ENCODE results near the gene SLC35E4.
A peak's percentile ranks its signal among the peaks of the same experiment; 100 is the strongest.
"Not testable (repeated sequence)": the region's sequence is repeated elsewhere in the genome, so short reads cannot be mapped to it uniquely, and the experiment has no call there.

Gene SLC35E4, protein sequence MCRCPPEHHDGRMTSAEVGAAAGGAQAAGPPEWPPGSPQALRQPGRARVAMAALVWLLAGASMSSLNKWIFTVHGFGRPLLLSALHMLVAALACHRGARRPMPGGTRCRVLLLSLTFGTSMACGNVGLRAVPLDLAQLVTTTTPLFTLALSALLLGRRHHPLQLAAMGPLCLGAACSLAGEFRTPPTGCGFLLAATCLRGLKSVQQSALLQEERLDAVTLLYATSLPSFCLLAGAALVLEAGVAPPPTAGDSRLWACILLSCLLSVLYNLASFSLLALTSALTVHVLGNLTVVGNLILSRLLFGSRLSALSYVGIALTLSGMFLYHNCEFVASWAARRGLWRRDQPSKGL

DNA sequence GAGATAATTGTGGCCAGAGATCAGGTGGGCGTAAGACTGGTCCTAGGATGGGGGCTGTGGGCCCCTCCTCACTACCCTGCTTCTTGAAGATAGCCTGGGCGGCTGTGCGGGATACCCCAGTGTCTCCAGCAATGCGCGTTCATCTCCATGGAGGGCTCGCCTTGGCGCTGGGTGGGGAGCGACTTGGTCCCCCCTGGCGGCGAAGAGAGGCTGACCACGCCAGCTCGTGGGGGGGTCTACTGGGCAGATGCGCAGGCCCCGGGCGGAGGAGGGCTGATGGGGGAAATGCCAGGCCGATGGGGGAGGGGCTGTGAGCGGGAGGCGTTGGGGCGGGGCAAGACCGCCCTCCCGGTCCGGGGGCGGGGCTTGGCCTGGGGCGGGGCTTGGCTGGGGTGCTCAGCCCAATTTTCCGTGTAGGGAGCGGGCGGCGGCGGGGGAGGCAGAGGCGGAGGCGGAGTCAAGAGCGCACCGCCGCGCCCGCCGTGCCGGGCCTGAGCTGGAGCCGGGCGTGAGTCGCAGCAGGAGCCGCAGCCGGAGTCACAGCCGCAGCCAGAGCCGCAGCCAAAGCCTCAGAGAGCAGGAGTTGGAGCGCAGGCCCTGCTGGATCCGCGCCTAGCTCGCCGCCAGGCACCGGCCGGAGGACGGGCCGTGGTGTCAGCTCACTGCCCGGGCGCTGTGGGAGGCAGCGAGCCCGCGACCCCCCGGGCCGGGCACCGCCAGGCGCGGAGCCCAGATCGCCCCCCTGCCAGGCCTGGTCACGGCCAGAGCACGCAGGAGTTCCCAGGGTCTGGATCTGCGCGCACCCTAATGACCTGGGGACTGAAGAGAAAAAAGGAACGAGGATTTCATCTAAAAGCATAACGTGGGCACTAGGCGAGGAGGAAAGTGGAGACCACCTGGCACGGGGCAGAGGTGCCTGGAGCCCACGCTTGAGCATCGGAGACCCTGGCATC lies at the start of gene SLC35E4:
TSS of gene SLC35E4 (plus strand) at position 509 of the 953 bp plus-strand sequence. CDS start 670 bp downstream, outside the sequence.
- peak; percentile 98 for DNase-seq (ENCODE audit: low spot score)

- no peak for DNase-seq (ENCODE audit: low spot score)
Observed at GRCh38 chr22:30586414-30586813, 49.2 kb upstream of the SLC35E4 start.

DNA sequence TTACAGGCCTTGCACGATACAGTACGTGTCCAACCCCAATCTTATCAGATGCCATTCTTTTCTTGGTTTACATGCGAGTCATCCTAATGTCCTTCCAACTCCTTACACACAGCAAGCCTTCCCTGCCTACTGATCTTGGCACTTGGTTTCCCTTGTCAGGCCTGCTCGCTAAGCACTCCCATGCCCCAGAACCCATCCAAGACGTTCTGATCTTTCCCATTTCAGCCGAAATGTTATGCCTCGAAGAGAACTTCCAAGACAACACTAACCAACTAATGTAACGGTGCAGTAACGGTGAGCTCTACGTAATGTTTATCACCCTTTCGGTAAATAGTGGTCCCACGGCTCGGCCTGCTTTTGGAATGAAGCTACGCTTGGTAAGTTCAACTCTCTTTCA lies 44.4 kb upstream of the SLC35E4 start:
- no peak for DNase-seq (ENCODE audit: low spot score)

DNA sequence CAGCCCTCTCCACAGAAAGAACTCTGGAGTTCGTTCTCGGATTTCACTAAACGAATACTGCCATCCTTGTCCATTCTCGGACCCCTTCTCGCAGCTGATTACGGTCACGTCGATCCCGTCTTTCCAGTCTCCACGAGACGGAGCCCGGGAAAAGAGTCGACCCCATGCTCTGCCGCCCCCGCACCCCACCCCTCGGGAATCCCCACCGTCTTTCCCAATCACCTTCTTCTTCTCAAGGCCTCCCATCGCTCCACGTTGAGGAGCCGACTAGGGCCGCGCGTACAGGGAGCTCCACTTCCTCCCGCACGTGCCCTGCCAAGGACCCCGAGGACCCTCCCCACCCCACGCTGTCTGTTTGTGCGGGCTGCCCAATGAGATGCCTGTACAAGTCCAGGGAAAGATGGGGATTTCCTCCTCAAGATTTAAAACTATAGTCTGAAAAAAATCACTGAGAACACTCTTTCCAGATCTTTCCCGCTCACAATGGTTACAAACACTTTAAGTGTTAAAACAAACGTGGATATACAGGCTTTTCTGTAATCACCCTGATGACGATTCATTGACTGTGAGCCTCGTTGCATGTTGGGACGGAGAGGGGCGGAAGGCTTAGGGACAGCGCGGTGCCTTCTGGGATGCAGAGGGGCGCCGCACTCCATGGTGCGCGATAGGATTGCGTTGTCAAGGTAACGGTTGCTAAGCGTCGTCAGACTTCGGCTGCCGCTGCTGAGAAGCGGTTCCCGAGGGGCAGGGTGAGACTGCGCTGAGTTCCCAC lies 43.8 kb upstream of the SLC35E4 start, which contains the start of gene PES1:
TSS of gene PES1 (minus strand) at position 323 of the 772 bp plus-strand sequence. CDS start at position 246, 77 bp downstream.
- DNase-seq (ENCODE audit: low spot score), result peak; percentile 97

GRCh38 chr22:30592360-30592713 lies 43.2 kb upstream of the SLC35E4 start:
- DNase-seq (ENCODE audit: low spot score), result not testable (repeated sequence)

- no peak for DNase-seq (ENCODE audit: low spot score)
Observed at GRCh38 chr22:30596199-30596598, 39.4 kb upstream of the SLC35E4 start.

GRCh38 chr22:30596886-30597285 lies 38.7 kb upstream of the SLC35E4 start:
- no peak for DNase-seq (ENCODE audit: low spot score)

DNA sequence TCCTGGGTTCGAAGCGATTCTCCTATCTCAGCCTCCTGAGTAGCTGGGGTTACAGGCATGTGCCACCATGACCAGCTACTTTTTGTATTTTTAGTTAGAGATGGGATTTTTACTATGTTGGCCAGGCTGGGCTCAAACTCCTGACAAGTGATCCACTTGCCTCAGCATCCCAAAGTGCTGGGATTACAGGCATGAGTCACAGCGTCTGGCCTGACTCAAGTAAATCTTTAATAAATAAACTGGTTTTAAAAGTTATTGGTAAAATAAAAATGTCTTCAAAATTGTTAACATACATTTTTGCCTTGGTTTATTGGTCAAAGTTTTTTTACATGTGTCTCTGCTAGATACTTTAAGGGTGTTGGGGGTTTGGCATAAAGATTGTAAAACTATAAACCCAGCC lies 36.6 kb upstream of the SLC35E4 start:
- no peak for DNase-seq (ENCODE audit: low spot score)

- DNase-seq (ENCODE audit: low spot score), result no peak
Observed at GRCh38 chr22:30600921-30601320, 34.7 kb upstream of the SLC35E4 start.

DNA sequence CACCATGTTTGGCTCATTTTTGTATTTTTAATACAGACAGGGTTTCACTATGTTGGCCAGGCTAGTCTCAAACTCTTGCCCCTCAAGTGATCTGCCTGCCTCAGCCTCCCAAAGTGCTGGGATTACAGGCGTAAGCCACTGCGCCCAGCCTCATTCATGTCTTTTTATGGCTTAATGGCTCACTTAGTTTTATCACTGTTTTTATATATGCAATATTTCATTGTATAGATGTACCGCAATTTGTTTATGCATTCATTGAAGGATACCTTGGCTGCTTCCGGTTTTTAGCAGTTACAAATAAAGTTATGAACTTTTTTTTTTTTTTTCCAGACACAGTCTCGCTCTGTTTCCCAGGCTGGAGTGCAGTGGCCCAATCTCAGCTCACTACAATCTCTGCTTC lies 34.1 kb upstream of the SLC35E4 start:
- no peak for DNase-seq (ENCODE audit: low spot score)

- no peak for DNase-seq (ENCODE audit: low spot score)
Observed at GRCh38 chr22:30602049-30602448, 33.5 kb upstream of the SLC35E4 start.

GRCh38 chr22:30603801-30604200 lies 31.8 kb upstream of the SLC35E4 start:
- no peak for DNase-seq (ENCODE audit: low spot score)

DNA sequence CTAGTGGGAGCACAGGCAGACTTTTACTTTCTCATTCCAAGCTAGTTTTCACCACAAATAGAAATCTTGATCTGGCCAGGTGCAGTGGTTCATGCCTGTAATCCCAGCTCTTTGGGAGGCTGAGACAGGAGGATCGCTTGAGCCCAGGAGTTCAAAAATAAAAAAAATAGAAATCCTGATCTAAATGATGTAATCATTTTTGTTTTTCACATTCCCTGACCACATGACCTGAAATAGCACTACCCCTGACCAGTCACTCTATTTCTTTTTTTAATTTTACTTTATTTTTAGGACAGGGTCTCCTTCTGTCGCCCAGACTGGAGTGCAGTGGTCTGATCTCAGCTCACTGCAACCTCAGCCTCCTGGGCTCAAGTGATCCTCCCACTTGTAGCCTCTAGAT lies 30.9 kb upstream of the SLC35E4 start:
- no peak for DNase-seq (ENCODE audit: low spot score)

GRCh38 chr22:30605449-30606110 lies 30.0 kb upstream of the SLC35E4 start:
- DNase-seq (ENCODE audit: low spot score), result peak; percentile 66

GRCh38 chr22:30606455-30607299 lies 28.9 kb upstream of the SLC35E4 start, which contains the start of gene TCN2:
TCN2 (plus strand) TSS chr22:30607174; CDS start chr22:30607332, 158 bp downstream.
- peak; percentile 87 for DNase-seq (ENCODE audit: low spot score)

- no peak for DNase-seq (ENCODE audit: low spot score)
Observed at GRCh38 chr22:30607300-30607930, 28.2 kb upstream of the SLC35E4 start.

- DNase-seq (ENCODE audit: low spot score), result no peak
Observed at GRCh38 chr22:30607939-30608338, 27.6 kb upstream of the SLC35E4 start.

- peak; percentile 89 for DNase-seq (ENCODE audit: low spot score)
Observed at GRCh38 chr22:30609260-30610185, 26.1 kb upstream of the SLC35E4 start.

DNA sequence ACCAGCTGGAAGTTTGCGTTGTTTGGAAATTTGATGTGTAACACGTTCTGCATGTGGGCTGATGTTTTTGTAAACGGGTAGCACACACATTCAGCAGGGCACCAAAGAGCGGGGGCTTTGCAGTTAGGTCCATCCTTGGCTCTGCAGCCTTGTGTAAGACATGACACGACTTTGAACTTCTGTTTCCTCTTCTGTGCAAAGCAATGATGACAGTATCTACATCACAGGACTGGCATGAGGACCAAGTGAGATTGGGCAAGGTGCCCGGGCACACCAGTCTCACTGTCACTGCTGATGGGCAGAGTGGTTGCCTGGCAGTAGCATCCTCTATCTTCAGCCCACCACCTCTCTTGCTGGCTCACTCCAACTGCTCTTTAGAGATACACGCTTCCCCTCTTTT lies 25.3 kb upstream of the SLC35E4 start:
- DNase-seq (ENCODE audit: low spot score), result no peak

Measured in hepatic stellate cell (primary cell).